Neural cell (in vitro differentiated cells): ENCODE data around the gene SUMO2.

Experiments used
- CTCF ChIP-seq: fragments of 450-650 bp; IDR thresholded peaks from 2 replicates; pipeline ENCODE4 v1.5.1; 2014; ENCODE audit warnings: antibody characterized with exemption, mild to moderate bottlenecking, moderate library complexity; ENCODE audit not compliant: poor library complexity, severe bottlenecking
- EP300 ChIP-seq: fragments of 450-650 bp; conservative IDR thresholded peaks from 2 replicates; pipeline ENCODE4 v1.6.1; 2014; ENCODE audit warnings: antibody characterized with exemption, mild to moderate bottlenecking, moderate library complexity; ENCODE audit not compliant: poor library complexity, severe bottlenecking
- EZH2 ChIP-seq: fragments of 200-600, 300-800 bp; shearing (Covaris generic), sonication (generic); IDR thresholded peaks from 2 replicates; pipeline ENCODE4 v1.6.1; 2014; ENCODE audit warnings: antibody characterized with exemption, low read length, borderline replicate concordance, mild to moderate bottlenecking; ENCODE audit not compliant: insufficient read depth, poor library complexity, severe bottlenecking
- POLR2AphosphoS5 ChIP-seq: IDR thresholded peaks from 2 replicates; pipeline ENCODE4 v1.6.1; 2012
- REST ChIP-seq: IDR thresholded peaks from 2 replicates; pipeline ENCODE4 v1.6.1; 2012; ENCODE audit warnings: borderline replicate concordance
- SMC3 ChIP-seq: fragments of 450-650 bp; conservative IDR thresholded peaks from 2 replicates; pipeline ENCODE4 v1.6.1; 2014; ENCODE audit warnings: antibody characterized with exemption, mild to moderate bottlenecking, moderate library complexity; ENCODE audit not compliant: poor library complexity
- TAF1 ChIP-seq: IDR thresholded peaks from 2 replicates; pipeline ENCODE4 v1.6.1; 2012; ENCODE audit warnings: low read depth

- TF ChIP-seq EP300 (no peak), CTCF (no peak), POLR2AphosphoS5 (no peak), EZH2 (no peak), REST (no peak), TAF1 (no peak), SMC3 (no peak)
These were observed 27.6 kb downstream of the SUMO2 start for GRCh38 chr17:75155191-75155601.
